ENCODE measurements around the gene C1orf122. TPM values are rescaled to one million over a fixed set of nuclear protein-coding genes. Genes with fewer than 3 reads are reported as not detected.

C1orf122 gene
- total RNA-seq, 4 donors from 2014 or later: 15.4 to 25.6 (median 20.1) TPM

- H3K27ac ChIP-seq: no peak overlapping the region
- intact Hi-C loops (cut with DNase I; ENCODE audit: low total_unique reads): no loop called here
- DNase-seq: no peak
- peaks cover 6 to 19% of the 10 kb centered on the region in 2 donors for H3K27me3 ChIP-seq
- no peaks in the 10 kb centered on the region for H3K9me3 ChIP-seq
- no peak overlapping the region for H3K4me3 ChIP-seq
- H3K36me3 ChIP-seq: no peaks in the 10 kb centered on the region
- TF ChIP-seq POLR2A (IDR thresholded peaks at IDR 0.05) (no peak), CTCF (IDR thresholded peaks at IDR 0.05) (no peak)
- no peaks in the 10 kb centered on the region for H3K4me1 ChIP-seq
Observed at GRCh38 chr1:37763791-37764413, 43.7 kb upstream of the C1orf122 start.

GRCh38 chr1:37764414-37764825, 43.2 kb upstream of the C1orf122 start:
- no peaks in the 10 kb centered on the region for H3K4me1 ChIP-seq
- H3K27ac ChIP-seq: no peak overlapping the region
- H3K4me3 ChIP-seq: no peak overlapping the region
- no peak for DNase-seq
- no peaks in the 10 kb centered on the region for H3K36me3 ChIP-seq
- no peaks in the 10 kb centered on the region for H3K9me3 ChIP-seq
- intact Hi-C loops (cut with DNase I; ENCODE audit: low total_unique reads): no loop called here
- TF ChIP-seq CTCF (IDR thresholded peaks at IDR 0.05): no peak
- no peak for TF ChIP-seq POLR2A (IDR thresholded peaks at IDR 0.05)
- H3K27me3 ChIP-seq: peaks cover 6 to 19% of the 10 kb centered on the region in 2 donors

- H3K4me1 ChIP-seq: no peaks in the 10 kb centered on the region
- no peak for TF ChIP-seq POLR2A (IDR thresholded peaks at IDR 0.05)
- no peak for TF ChIP-seq CTCF (IDR thresholded peaks at IDR 0.05)
- no peak within 1 kb of the TSS for H3K4me3 ChIP-seq
- no peaks in the 10 kb centered on the region for H3K36me3 ChIP-seq
- H3K27me3 ChIP-seq: peaks cover 6 to 19% of the 10 kb centered on the region in 2 donors
- no peak within 1 kb of the TSS for H3K27ac ChIP-seq
- no peaks in the 10 kb centered on the region for H3K9me3 ChIP-seq
- intact Hi-C loops (cut with DNase I; ENCODE audit: low total_unique reads): no loop called here
- no peak for DNase-seq
Observed at GRCh38 chr1:37764888-37765441, 42.6 kb upstream of the C1orf122 start, which contains the start of gene EPHA10. Gene EPHA10 (minus strand): TSS chr1:37765120. CDS start chr1:37765066, 54 bp downstream.

- Histone ChIP-seq H3K27me3 (peaks cover 6 to 19% of the 10 kb centered on the region in 2 donors), H3K4me3 (no peak overlapping the region)
Observed at GRCh38 chr1:37765916-37766664, 41.5 kb upstream of the C1orf122 start.

More at GRCh38 chr1:37765916-37766664, 41.5 kb upstream of the C1orf122 start:
- H3K9me3 ChIP-seq: no peaks in the 10 kb centered on the region
- H3K4me1 ChIP-seq: no peaks in the 10 kb centered on the region
- H3K36me3 ChIP-seq: no peaks in the 10 kb centered on the region
- intact Hi-C loops (cut with DNase I; ENCODE audit: low total_unique reads): no loop called here
- H3K27ac ChIP-seq: no peak overlapping the region
- no peak for DNase-seq
- TF ChIP-seq POLR2A (IDR thresholded peaks at IDR 0.05) (no peak), CTCF (IDR thresholded peaks at IDR 0.05) (no peak)
